SKM-1 (cell line): ENCODE results near the gene EFCAB12.
"Not testable (repeated sequence)": the region's sequence is repeated elsewhere in the genome, so short reads cannot be mapped to it uniquely, and the experiment has no call there.

Experiments
- DNase-seq: peaks from one replicate; lab custom pipeline; 2025; ENCODE audit not compliant: unreplicated experiment; lab: John Stamatoyannopoulos, UW

Gene EFCAB12

GRCh38 chr3:129421988-129422745 is 6.3 kb downstream of the EFCAB12 start:
- DNase-seq: no peak

GRCh38 chr3:129421236-129421883 is 7.1 kb downstream of the EFCAB12 start:
- no peak for DNase-seq

GRCh38 chr3:129419476-129419875 is 9.0 kb downstream of the EFCAB12 start:
- no peak for DNase-seq

- DNase-seq: no peak
Measured at GRCh38 chr3:129418041-129418973, 10.1 kb downstream of the EFCAB12 start.

GRCh38 chr3:129417326-129417725 is 11.1 kb downstream of the EFCAB12 start:
- DNase-seq: no peak

GRCh38 chr3:129416415-129416814 is 12.0 kb downstream of the EFCAB12 start:
- no peak for DNase-seq

GRCh38 chr3:129415830-129416229 is 12.6 kb downstream of the EFCAB12 start:
- DNase-seq: no peak

GRCh38 chr3:129415378-129415777 is 13.1 kb downstream of the EFCAB12 start:
- DNase-seq: no peak

- no peak for DNase-seq
Measured at GRCh38 chr3:129413687-129414506, 14.5 kb downstream of the EFCAB12 start.

GRCh38 chr3:129413238-129413637 is 15.2 kb downstream of the EFCAB12 start:
- DNase-seq: not testable (repeated sequence)

- DNase-seq: no peak
Measured at GRCh38 chr3:129412542-129413198, 15.8 kb downstream of the EFCAB12 start.

GRCh38 chr3:129410971-129411370 is 17.5 kb downstream of the EFCAB12 start:
- DNase-seq: no peak

GRCh38 chr3:129409541-129409940 is 18.9 kb downstream of the EFCAB12 start:
- no peak for DNase-seq

GRCh38 chr3:129404610-129405009 is 23.8 kb downstream of the EFCAB12 start:
- no peak for DNase-seq

GRCh38 chr3:129404130-129404529 is 24.3 kb downstream of the EFCAB12 start:
- DNase-seq: no peak

- DNase-seq: no peak
Measured at GRCh38 chr3:129403450-129403849, 25.0 kb downstream of the EFCAB12 start.

- DNase-seq: no peak
Measured at GRCh38 chr3:129402616-129403015, 25.8 kb downstream of the EFCAB12 start.

- DNase-seq: no peak
Measured at GRCh38 chr3:129402210-129402609, 26.2 kb downstream of the EFCAB12 start.

GRCh38 chr3:129399895-129400357 is 28.5 kb downstream of the EFCAB12 start:
- DNase-seq: no peak
